ENCODE data around the gene CHCHD6. TPM values are rescaled to one million over a fixed set of nuclear protein-coding genes. Genes with fewer than 3 reads are reported as not detected.

CHCHD6 gene
- total RNA-seq, 4 donors from 2014 or later: 2.0 to 11.5 (median 10.0) TPM

DNA sequence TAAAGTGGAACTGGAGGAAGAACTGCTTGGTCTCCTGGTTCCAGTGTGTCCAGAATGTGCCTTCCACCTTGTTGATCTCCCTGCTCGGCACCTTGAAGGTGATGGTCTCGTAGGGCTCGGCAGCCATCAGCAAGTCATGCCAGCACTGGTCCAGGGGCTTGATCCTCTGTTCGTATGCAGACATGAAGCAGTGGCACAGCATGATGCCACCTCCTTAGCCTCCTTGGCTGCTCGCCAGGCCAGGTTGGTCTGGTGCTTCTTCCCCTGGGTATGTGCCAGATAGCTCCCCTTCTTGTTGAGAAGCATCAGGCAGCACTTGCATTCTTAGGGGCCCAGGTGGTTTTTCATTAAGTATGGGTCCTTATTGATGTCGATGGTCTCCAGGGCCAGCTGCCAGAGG is 31.3 kb upstream of the CHCHD6 start:
- TF ChIP-seq, protein P1, sequence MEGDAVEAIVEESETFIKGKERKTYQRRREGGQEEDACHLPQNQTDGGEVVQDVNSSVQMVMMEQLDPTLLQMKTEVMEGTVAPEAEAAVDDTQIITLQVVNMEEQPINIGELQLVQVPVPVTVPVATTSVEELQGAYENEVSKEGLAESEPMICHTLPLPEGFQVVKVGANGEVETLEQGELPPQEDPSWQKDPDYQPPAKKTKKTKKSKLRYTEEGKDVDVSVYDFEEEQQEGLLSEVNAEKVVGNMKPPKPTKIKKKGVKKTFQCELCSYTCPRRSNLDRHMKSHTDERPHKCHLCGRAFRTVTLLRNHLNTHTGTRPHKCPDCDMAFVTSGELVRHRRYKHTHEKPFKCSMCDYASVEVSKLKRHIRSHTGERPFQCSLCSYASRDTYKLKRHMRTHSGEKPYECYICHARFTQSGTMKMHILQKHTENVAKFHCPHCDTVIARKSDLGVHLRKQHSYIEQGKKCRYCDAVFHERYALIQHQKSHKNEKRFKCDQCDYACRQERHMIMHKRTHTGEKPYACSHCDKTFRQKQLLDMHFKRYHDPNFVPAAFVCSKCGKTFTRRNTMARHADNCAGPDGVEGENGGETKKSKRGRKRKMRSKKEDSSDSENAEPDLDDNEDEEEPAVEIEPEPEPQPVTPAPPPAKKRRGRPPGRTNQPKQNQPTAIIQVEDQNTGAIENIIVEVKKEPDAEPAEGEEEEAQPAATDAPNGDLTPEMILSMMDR (IDR thresholded peaks at IDR 0.05; ENCODE audit: low read depth): no peak

DNA sequence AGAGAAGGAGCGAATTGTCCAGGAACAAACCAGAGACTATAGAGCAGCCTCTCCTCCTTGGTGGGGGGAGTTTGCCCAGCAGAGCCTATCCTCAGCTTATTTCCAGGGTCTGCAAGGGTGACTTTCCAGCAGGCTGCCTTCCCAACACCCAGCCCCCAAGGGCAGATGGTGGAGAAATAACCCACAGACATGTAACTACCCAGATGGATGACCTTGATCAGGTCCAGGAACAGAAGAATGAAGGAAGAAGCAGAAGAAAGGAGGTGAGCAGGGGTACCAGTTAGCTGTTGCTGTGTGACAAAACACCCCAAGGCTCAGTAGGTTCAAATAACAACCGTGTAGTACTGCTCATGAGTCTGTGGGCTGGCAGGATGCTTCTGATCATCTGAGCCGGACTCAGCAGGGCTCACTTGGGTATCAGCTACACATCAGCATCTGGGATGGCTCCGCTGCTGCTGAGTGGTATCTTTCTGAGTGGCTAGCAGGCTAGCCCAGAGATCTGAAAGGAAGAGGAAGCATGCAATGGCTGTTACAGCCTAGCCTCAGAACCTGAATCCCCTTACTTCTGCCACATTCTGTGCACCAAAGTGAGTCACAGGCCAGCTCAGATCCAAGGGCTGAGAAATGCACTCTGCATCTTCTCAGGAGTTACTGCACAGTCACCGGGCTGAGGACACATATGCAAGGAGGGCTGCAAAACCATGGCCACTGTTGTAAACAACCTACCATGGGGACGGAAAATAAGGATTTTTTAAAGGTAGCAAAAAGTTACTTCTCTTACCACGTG is 26.9 kb upstream of the CHCHD6 start:
- TF ChIP-seq, protein P1 (IDR thresholded peaks at IDR 0.05; ENCODE audit: low read depth): no peak

- TF ChIP-seq, protein P1 (IDR thresholded peaks at IDR 0.05; ENCODE audit: low read depth): no peak
These were observed 26.1 kb upstream of the CHCHD6 start for GRCh38 chr3:126677862-126678503.

GRCh38 chr3:126678693-126679317 is 25.2 kb upstream of the CHCHD6 start:
- TF ChIP-seq, protein P1 (IDR thresholded peaks at IDR 0.05; ENCODE audit: low read depth): no peak

- TF ChIP-seq, protein P1 (IDR thresholded peaks at IDR 0.05; ENCODE audit: low read depth): no peak
These were observed 24.7 kb upstream of the CHCHD6 start for GRCh38 chr3:126679318-126679751.

- TF ChIP-seq, protein P1 (IDR thresholded peaks at IDR 0.05; ENCODE audit: low read depth): no peak
These were observed 24.0 kb upstream of the CHCHD6 start for GRCh38 chr3:126679831-126680666.
